ENCODE results near the gene GPR15LG. TPM values are rescaled to one million over a fixed set of nuclear protein-coding genes. Genes with fewer than 3 reads are reported as not detected.

GPR15LG gene
- total RNA-seq (not detected in 2 replicates), polyA plus RNA-seq (not detected in 2 replicates), polyA minus RNA-seq (not detected in 2 replicates), Bru-seq, nascent RNA (not detected), BruChase-seq, experiment 1, labeled RNA remaining after a 6-hour chase (not detected), BruChase-seq, experiment 2, labeled RNA remaining after a 2-hour chase (not detected)
- not detected in 2 replicates for polyA plus RNA-seq (2011; cell fraction: cytosol; rRNA removed)
- not detected in 2 replicates for polyA plus RNA-seq (2011; cell fraction: nucleus; rRNA removed)
- polyA plus RNA-seq (2012): not detected in 2 replicates
- not detected for polyA minus RNA-seq (2011; cell fraction: cytosol; rRNA and poly(A)+ RNA removed)
- polyA minus RNA-seq (2011; cell fraction: nucleus; rRNA and poly(A)+ RNA removed): not detected in 2 replicates
- long read RNA-seq: 0 reads

DNA sequence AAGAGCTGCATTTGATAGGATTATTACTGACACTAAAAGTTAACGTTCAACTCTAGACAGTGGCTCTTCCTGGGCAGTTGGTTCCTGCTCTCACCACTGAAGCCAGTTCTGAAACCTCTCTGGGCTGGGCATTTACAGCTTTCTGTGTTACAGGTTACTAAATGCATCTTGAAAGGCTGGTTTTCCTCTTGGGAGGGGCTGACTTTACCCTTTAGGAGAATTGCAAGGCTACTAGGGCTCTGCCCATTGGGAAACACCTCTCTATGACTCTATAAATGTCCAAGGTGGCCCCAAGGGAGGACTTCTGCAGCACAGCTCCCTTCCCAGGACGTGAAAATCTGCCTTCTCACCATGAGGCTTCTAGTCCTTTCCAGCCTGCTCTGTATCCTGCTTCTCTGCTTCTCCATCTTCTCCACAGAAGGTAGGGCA lies at the start of gene GPR15LG:
Gene GPR15LG (plus strand): TSS at position 301 of the 429 bp plus-strand sequence. CDS start 51 bp downstream, at position 352.
- Histone ChIP-seq H3K9me1 (replicated peaks; ENCODE audit: control insufficient read depth, extremely low read depth, insufficient read depth, low read length) (no peaks in the 10 kb centered on the region), H3K27ac (ENCODE audit: insufficient read depth, low read depth, low read length) (no peak within 1 kb of the TSS), H3K79me2 (ENCODE audit: control insufficient read depth, insufficient read depth, low read length) (no peaks in the 10 kb centered on the region), H3K4me1 (ENCODE audit: control insufficient read depth, extremely low read depth, insufficient read depth, low read length) (no peaks in the 10 kb centered on the region), H2AFZ (ENCODE audit: low read depth, low read length) (no peak within 1 kb of the TSS), H4K20me1 (replicated peaks; ENCODE audit: control insufficient read depth, extremely low read depth, insufficient read depth, low read length) (no peaks in the 10 kb centered on the region), H3K4me2 (ENCODE audit: insufficient read depth, low read length) (no peak within 1 kb of the TSS), H3K9ac (replicated peaks; ENCODE audit: extremely low read depth, insufficient read depth, low read length) (no peak within 1 kb of the TSS), H3K27me3 (ENCODE audit: control insufficient read depth in 2 of 2, insufficient read depth in 2 of 2, low read length in 2 of 2) (no peaks in the 10 kb centered on the region), H3K4me3 (replicated peaks in 1 of 3; ENCODE audit: insufficient read depth in 1 of 3, low read depth in 1 of 3, low read length in 3 of 3) (no peak within 1 kb of the TSS), H3K9me3 (replicated peaks; ENCODE audit: control insufficient read depth, insufficient read depth, low read length) (no peaks in the 10 kb centered on the region), H3K36me3 (ENCODE audit: control insufficient read depth in 2 of 2, extremely low read depth in 1 of 2, insufficient read depth in 2 of 2, low read length in 2 of 2) (no peaks in the 10 kb centered on the region)
- BruUV-seq (replicated peaks): no TSS peak
- DNase-seq (ENCODE audit: low read depth, low spot score) (no peak), FAIRE-seq (no peak)
- dilution Hi-C loops (cut with MboI; ENCODE audit: extremely low pct_ligation_motif_present, low sequenced_read_pairs) (no loop called here), intact Hi-C loops (cut with micrococcal nuclease) (no loop called here)
- TF ChIP-seq GATA2 (IDR thresholded peaks at IDR 0.05; ENCODE audit: insufficient read depth, insufficient read length, low read depth, low read length) (no peak), EZH2 (IDR thresholded peaks at IDR 0.05; ENCODE audit: borderline replicate concordance, low read depth, low read length, severe bottlenecking) (no peak), FOS (IDR thresholded peaks at IDR 0.05; ENCODE audit: borderline replicate concordance, insufficient read depth, low read length) (no peak), JUN (IDR thresholded peaks at IDR 0.05; ENCODE audit: borderline replicate concordance, insufficient read depth, insufficient read length, low read depth) (no peak), MYC (IDR thresholded peaks at IDR 0.05; ENCODE audit: low read depth, low read length) (no peak), POLR2A (IDR thresholded peaks at IDR 0.05; ENCODE audit: low read depth, low read length) (no peak), POLR2AphosphoS5 (IDR thresholded peaks at IDR 0.05; ENCODE audit: insufficient read depth, low read depth, low read length) (no peak)
- TF ChIP-seq, protein P1, sequence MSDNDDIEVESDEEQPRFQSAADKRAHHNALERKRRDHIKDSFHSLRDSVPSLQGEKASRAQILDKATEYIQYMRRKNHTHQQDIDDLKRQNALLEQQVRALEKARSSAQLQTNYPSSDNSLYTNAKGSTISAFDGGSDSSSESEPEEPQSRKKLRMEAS (IDR thresholded peaks at IDR 0.05; ENCODE audit: insufficient read depth, insufficient read length): no peak
- TF ChIP-seq, protein P2, sequence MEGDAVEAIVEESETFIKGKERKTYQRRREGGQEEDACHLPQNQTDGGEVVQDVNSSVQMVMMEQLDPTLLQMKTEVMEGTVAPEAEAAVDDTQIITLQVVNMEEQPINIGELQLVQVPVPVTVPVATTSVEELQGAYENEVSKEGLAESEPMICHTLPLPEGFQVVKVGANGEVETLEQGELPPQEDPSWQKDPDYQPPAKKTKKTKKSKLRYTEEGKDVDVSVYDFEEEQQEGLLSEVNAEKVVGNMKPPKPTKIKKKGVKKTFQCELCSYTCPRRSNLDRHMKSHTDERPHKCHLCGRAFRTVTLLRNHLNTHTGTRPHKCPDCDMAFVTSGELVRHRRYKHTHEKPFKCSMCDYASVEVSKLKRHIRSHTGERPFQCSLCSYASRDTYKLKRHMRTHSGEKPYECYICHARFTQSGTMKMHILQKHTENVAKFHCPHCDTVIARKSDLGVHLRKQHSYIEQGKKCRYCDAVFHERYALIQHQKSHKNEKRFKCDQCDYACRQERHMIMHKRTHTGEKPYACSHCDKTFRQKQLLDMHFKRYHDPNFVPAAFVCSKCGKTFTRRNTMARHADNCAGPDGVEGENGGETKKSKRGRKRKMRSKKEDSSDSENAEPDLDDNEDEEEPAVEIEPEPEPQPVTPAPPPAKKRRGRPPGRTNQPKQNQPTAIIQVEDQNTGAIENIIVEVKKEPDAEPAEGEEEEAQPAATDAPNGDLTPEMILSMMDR (IDR thresholded peaks at IDR 0.05; ENCODE audit: extremely low read depth in 1 of 2, insufficient read depth in 1 of 2, low read depth in 1 of 2, low read length in 2 of 2): no peak
- POLR2A ChIA-PET: no interaction called here
- CTCF ChIA-PET: no interaction called here

All from endothelial cell of umbilical vein (primary cell).